Mesenchymal stem cell (in vitro differentiated cells and primary cell): ENCODE results near the gene OGFR.

Source experiments
- DNase-seq: peaks from one replicate; pipeline ENCODE4 v3.0.0-alpha.2; 2013
- H2AFZ ChIP-seq: one replicate; pipeline ENCODE4 v1.6.1; 2013; ENCODE audit warnings: low read depth, mild to moderate bottlenecking, control low read depth, inconsistent platforms, low read length, moderate library complexity
- H2AK5ac ChIP-seq: 2 replicates; pipeline ENCODE4 v1.6.1; 2013; ENCODE audit warnings: low read length, moderate library complexity, mild to moderate bottlenecking, inconsistent platforms; ENCODE audit not compliant: severe bottlenecking
- H2BK120ac ChIP-seq: one replicate; pipeline ENCODE4 v1.6.1; 2013; ENCODE audit warnings: low read depth, mild to moderate bottlenecking, inconsistent platforms, low read length, moderate library complexity
- H2BK12ac ChIP-seq, 2 experiments: one replicate each; pipeline ENCODE4 v1.6.1; 2013; ENCODE audit warnings: inconsistent platforms in 2 of 2, low read length in 2 of 2, mild to moderate bottlenecking in 2 of 2, moderate library complexity in 2 of 2, control low read depth in 1 of 2
- H2BK15ac ChIP-seq: one replicate; pipeline ENCODE4 v1.6.1; 2013; ENCODE audit warnings: mild to moderate bottlenecking, low read depth, inconsistent platforms; ENCODE audit not compliant: poor library complexity, severe bottlenecking
- H2BK5ac ChIP-seq: 2 replicates; pipeline ENCODE4 v1.6.1; 2013; ENCODE audit warnings: low read depth, mild to moderate bottlenecking, low read length, control low read depth, inconsistent platforms; ENCODE audit not compliant: poor library complexity, severe bottlenecking
- H3K14ac ChIP-seq, 2 experiments: one replicate each; pipeline ENCODE4 v1.6.1; 2013; ENCODE audit warnings: inconsistent platforms in 2 of 2, low read length in 2 of 2, control low read depth in 1 of 2, mild to moderate bottlenecking in 1 of 2, moderate library complexity in 1 of 2
- H3K18ac ChIP-seq, 2 experiments: one replicate each; pipeline ENCODE4 v1.6.1; 2013; ENCODE audit warnings: inconsistent platforms in 2 of 2, low read length in 2 of 2, control low read depth in 1 of 2, low read depth in 1 of 2, mild to moderate bottlenecking in 1 of 2
- H3K23ac ChIP-seq, 2 experiments: one replicate each; pipeline ENCODE4 v1.6.1; 2013; ENCODE audit warnings: inconsistent platforms in 2 of 2, low read length in 2 of 2, mild to moderate bottlenecking in 2 of 2, moderate library complexity in 2 of 2, control low read depth in 1 of 2
- H3K27ac ChIP-seq: 2 replicates; pipeline ENCODE4 v1.5.1; 2013; ENCODE audit warnings: mild to moderate bottlenecking, moderate library complexity, low read length, control low read depth, inconsistent platforms; ENCODE audit not compliant: poor library complexity, severe bottlenecking
- H3K27me3 ChIP-seq, 2 experiments: 2 replicates each; pipeline versions ENCODE4 v1.6.1 to v1.7.0; 2013; ENCODE audit warnings: low read length in 2 of 2, mild to moderate bottlenecking in 2 of 2, moderate library complexity in 2 of 2, control low read depth in 1 of 2, inconsistent platforms in 1 of 2; ENCODE audit not compliant: control insufficient read depth in 1 of 2, insufficient read depth in 1 of 2
- H3K36me3 ChIP-seq, 2 experiments: 2 replicates each; pipeline versions ENCODE4 v1.6.1 to v1.7.0; 2013; ENCODE audit warnings: low read length in 2 of 2, control low read depth in 1 of 2, inconsistent platforms in 1 of 2, low read depth in 1 of 2, mild to moderate bottlenecking in 1 of 2; ENCODE audit not compliant: insufficient read depth in 2 of 2, control insufficient read depth in 1 of 2
- H3K4ac ChIP-seq, 2 experiments: one replicate each; pipeline ENCODE4 v1.6.1; 2013; ENCODE audit warnings: inconsistent platforms in 2 of 2, low read length in 2 of 2, mild to moderate bottlenecking in 2 of 2, moderate library complexity in 2 of 2, control low read depth in 1 of 2, low read depth in 1 of 2
- H3K4me1 ChIP-seq: 2 replicates; pipeline ENCODE4 v1.6.1; 2013; ENCODE audit warnings: low read depth, low read length, control low read depth; ENCODE audit not compliant: control insufficient read depth, insufficient read depth
- H3K4me2 ChIP-seq: 2 replicates; pipeline ENCODE4 v1.6.1; 2013; ENCODE audit warnings: low read length, mild to moderate bottlenecking, inconsistent platforms; ENCODE audit not compliant: poor library complexity, severe bottlenecking
- H3K4me3 ChIP-seq, 2 experiments: 2 replicates each; pipeline versions ENCODE4 v1.5.1 to v1.7.0; 2013; ENCODE audit warnings: low read length in 2 of 2, mild to moderate bottlenecking in 2 of 2, control low read depth in 1 of 2, low read depth in 1 of 2; ENCODE audit not compliant: insufficient read depth in 1 of 2
- H3K79me1 ChIP-seq: replicated peaks from 2 replicates; pipeline ENCODE4 v1.6.1; 2013; ENCODE audit warnings: mild to moderate bottlenecking, control low read depth, low read length, inconsistent platforms; ENCODE audit not compliant: poor library complexity, severe bottlenecking
- H3K9ac ChIP-seq: 2 replicates; pipeline ENCODE4 v1.7.0; 2013; ENCODE audit warnings: mild to moderate bottlenecking, low read length, moderate library complexity
- H3K9me3 ChIP-seq: 2 replicates; pipeline ENCODE4 v1.7.0; 2013; ENCODE audit warnings: mild to moderate bottlenecking, low read length; ENCODE audit not compliant: control insufficient read depth
- H4K8ac ChIP-seq: one replicate; pipeline ENCODE4 v1.6.1; 2013; ENCODE audit warnings: inconsistent platforms, mild to moderate bottlenecking, low read length, moderate library complexity
- H4K91ac ChIP-seq: one replicate; pipeline ENCODE4 v1.6.1; 2013; ENCODE audit warnings: mild to moderate bottlenecking, low read length, inconsistent platforms
- WGBS: methylation state at CpG from one replicate; pipeline ENCODE4 v1.1.7; 2013; ENCODE audit warnings: mixed read lengths; 5-methylcytosine and 5-hydroxymethylcytosine counted together

The OGFR gene

DNA sequence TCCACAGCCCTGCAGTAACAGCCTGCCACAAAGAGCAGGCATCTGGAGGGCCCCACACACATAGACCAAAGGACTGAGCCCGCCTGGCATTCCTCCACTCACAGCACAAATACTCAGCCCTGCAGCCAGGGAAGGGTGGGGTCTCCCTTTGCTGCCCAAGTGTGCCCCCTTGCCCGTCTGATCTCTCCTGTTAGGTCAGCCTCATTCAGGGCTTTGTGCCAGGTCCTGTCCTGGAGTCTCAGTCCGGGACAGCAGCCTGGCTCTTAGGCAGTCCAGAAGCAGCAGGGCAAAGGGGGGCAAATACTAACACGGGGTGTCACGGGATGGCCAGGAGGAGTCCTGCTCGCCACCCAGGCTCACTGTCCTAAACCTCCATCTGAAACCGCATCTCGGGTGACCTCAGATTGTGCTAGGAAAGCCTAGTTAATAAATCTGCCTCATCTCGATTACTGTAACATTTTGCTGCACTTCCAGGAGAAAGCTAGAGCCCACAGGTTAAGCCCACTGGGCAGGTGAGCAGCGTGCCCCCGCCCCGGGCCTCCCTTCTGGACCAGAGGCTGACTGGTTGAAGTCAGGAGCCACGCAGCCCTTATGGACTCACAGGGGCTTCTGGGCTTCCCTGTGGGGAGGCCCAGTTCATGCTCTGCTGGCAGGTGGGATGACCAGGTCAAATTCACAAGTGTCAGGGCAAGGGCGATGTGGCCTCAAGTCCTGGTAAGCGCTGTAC is 3.2 kb upstream of the OGFR start:
- Histone ChIP-seq H3K23ac (peak overlapping the region in 1 of 2 experiments; percentile 14), H2BK12ac (no peak overlapping the region), H3K4me1 (peaks cover 30% of the 10 kb centered on the region), H3K18ac (no peak overlapping the region), H3K27ac (no peak overlapping the region), H3K4me2 (no peak overlapping the region), H3K4me3 (no peak overlapping the region), H4K91ac (no peak overlapping the region), H3K14ac (no peak overlapping the region), H3K4ac (no peak overlapping the region), H3K79me1 (peaks cover 23% of the 10 kb centered on the region), H3K9me3 (no peaks in the 10 kb centered on the region), H2BK5ac (no peak overlapping the region), H2BK120ac (no peak overlapping the region), H2BK15ac (no peak overlapping the region), H2AFZ (no peak overlapping the region), H4K8ac (no peak overlapping the region), H3K36me3 (peaks cover 46 to 48% of the 10 kb centered on the region in 2 experiments), H2AK5ac (no peak overlapping the region), H3K27me3 (no peaks in the 10 kb centered on the region), H3K9ac (no peak overlapping the region)
- WGBS: 96% methylated on average over 15 of the region's 15 CpGs
- DNase-seq: no peak

DNA sequence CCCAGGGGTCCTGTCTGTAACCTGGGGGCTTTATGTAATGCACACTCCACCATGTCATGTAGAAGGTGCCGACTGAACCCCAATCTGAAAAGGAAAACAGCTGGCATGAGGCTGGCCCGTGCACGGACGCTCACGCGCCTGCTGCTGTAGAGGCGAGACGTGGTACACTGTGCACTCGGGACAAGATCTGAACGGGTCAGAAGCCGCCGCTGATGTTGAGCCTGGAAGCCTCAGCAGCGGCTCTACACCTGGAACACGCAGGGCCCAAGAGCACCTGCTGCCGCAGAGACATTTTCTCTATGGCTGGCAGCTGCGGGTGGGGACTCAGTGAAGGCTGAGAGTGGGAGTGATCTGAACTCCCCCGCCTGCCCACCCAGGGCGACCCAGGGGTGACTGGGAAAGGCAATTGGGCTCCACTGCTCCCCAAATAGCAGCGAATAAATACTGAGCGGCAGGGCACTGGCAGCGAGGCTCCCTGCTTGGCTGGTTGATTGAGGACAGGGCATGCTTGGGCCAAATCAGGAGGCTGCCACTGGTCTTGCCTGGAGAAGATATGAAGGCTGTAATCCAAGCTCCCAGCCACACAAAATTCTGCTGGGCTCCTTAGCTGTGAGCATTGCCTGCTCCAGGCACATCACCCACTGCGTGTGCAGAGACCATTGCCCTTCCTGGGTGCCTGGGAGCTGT is 2.5 kb upstream of the OGFR start:
- Histone ChIP-seq H3K4me2 (no peak overlapping the region), H4K8ac (no peak overlapping the region), H2BK120ac (no peak overlapping the region), H3K4ac (no peak overlapping the region), H3K18ac (no peak overlapping the region), H3K14ac (no peak overlapping the region), H3K9ac (no peak overlapping the region), H2AFZ (no peak overlapping the region), H2BK15ac (no peak overlapping the region), H3K4me3 (no peak overlapping the region), H2BK12ac (no peak overlapping the region), H3K36me3 (peaks cover 46 to 54% of the 10 kb centered on the region in 2 experiments), H2BK5ac (no peak overlapping the region), H3K4me1 (peaks cover 33% of the 10 kb centered on the region), H3K27ac (no peak overlapping the region), H3K79me1 (peaks cover 25% of the 10 kb centered on the region), H2AK5ac (no peak overlapping the region), H4K91ac (no peak overlapping the region), H3K23ac (no peak overlapping the region), H3K27me3 (no peaks in the 10 kb centered on the region), H3K9me3 (no peaks in the 10 kb centered on the region)
- no peak for DNase-seq
- 87% methylated on average over 21 of the region's 22 CpGs for WGBS

DNA sequence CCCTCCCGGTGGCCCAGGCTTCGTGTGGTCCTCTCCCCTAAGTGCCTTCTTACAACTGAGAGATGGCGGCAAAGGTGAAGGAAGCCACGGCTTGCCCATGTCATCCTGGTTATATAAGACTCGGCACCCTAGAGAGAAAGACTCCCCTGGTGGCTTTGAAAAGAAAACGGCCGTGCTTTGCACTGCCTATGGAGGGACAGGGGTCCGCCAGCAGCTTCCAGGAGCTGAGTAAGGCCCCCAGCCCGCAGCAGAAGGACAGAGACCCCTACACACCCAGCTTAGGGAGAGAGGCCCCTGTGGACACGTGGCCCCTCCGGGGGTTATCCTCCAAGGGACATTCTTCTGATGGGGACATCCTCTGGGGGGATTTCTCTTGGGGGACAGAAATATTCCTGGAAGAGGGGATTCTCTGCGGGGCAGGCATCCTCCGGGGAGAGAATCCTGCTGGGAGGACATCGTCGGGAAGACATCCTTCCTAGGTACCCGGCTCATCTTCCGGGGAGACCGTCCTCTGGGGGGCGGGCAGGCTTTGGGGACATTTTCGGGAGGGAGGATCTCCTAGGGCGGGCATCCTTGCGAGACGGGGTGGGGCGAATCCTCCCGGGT is 511 bp upstream of the OGFR start:
- Histone ChIP-seq H3K4me1 (peaks cover 23% of the 10 kb centered on the region), H3K36me3 (peaks cover 45 to 49% of the 10 kb centered on the region in 2 experiments), H4K91ac (peak overlapping the region; percentile 18), H2BK5ac (no peak overlapping the region), H4K8ac (peak overlapping the region; percentile 70), H3K18ac (no peak overlapping the region), H3K27me3 (no peaks in the 10 kb centered on the region), H3K27ac (no peak overlapping the region), H3K14ac (no peak overlapping the region), H2BK15ac (peak overlapping the region; percentile 26), H3K23ac (peak overlapping the region in 1 of 2 experiments; percentile 87), H2BK120ac (peak overlapping the region; percentile 29), H2BK12ac (peak overlapping the region in 1 of 2 experiments; percentile 32), H3K9me3 (no peaks in the 10 kb centered on the region), H3K4ac (peak overlapping the region in 1 of 2 experiments; percentile 72), H2AFZ (peak overlapping the region; percentile 18), H2AK5ac (no peak overlapping the region), H3K9ac (peak overlapping the region; percentile 51), H3K4me2 (peak overlapping the region; percentile 56), H3K79me1 (peaks cover 22% of the 10 kb centered on the region), H3K4me3 (peak overlapping the region; percentile 51 to 70)
- no peak for DNase-seq
- whole genome bisulfite sequencing: 33% methylated on average over 18 of the region's 25 CpGs
